Forelimb muscle (tissue), 1 donor: Measurements from ENCODE around the gene DCLK1. TPM values are rescaled to one million over a fixed set of nuclear protein-coding genes. Genes with fewer than 3 reads are reported as not detected.

Experiments used
- DNase-seq: peaks from one replicate; pipeline ENCODE4 v3.0.0-alpha.2; 2013; ENCODE audit warnings: low read depth
- polyA plus RNA-seq: library from polyadenylated mRNA; unstranded; fragments of 120-200 nt; gene quantifications from one replicate; pipeline ENCODE4 v1.2.1, GENCODE V29; 2013; ENCODE audit not compliant: insufficient read length

DCLK1 gene
- polyA plus RNA-seq, 1 donor: 77.3 TPM

GRCh38 chr13:35830850-35831450, 300.2 kb downstream of the DCLK1 start:
- DNase-seq: no peak

- no peak for DNase-seq
Observed at GRCh38 chr13:35826626-35827254, 304.4 kb downstream of the DCLK1 start.

GRCh38 chr13:35824825-35825224, 306.4 kb downstream of the DCLK1 start:
- no peak for DNase-seq

- DNase-seq: no peak
Observed at GRCh38 chr13:35824395-35824794, 306.8 kb downstream of the DCLK1 start.

GRCh38 chr13:35822666-35823065, 308.5 kb downstream of the DCLK1 start:
- no peak for DNase-seq

- peak; percentile 49 for DNase-seq
Observed at GRCh38 chr13:35818633-35819067, 312.5 kb downstream of the DCLK1 start.

GRCh38 chr13:35817642-35818607, 313.3 kb downstream of the DCLK1 start:
- DNase-seq: no peak

GRCh38 chr13:35814605-35815011, 316.6 kb downstream of the DCLK1 start:
- DNase-seq: no peak

GRCh38 chr13:35812736-35813135, 318.4 kb downstream of the DCLK1 start:
- DNase-seq: peak; percentile 46

- DNase-seq: no peak
Observed at GRCh38 chr13:35810321-35810720, 320.9 kb downstream of the DCLK1 start.

- no peak for DNase-seq
Observed at GRCh38 chr13:35808846-35809245, 322.3 kb downstream of the DCLK1 start.

- DNase-seq: no peak
Observed at GRCh38 chr13:35804901-35805300, 326.3 kb downstream of the DCLK1 start.

GRCh38 chr13:35797991-35798390, 333.2 kb downstream of the DCLK1 start:
- DNase-seq: no peak

GRCh38 chr13:35797244-35797643, 333.9 kb downstream of the DCLK1 start:
- no peak for DNase-seq

- no peak for DNase-seq
Observed at GRCh38 chr13:35796623-35797022, 334.6 kb downstream of the DCLK1 start.

- DNase-seq: no peak
Observed at GRCh38 chr13:35794734-35795389, 336.3 kb downstream of the DCLK1 start.

GRCh38 chr13:35793823-35794222, 337.4 kb downstream of the DCLK1 start:
- DNase-seq: no peak

- no peak for DNase-seq
Observed at GRCh38 chr13:35792911-35793310, 338.3 kb downstream of the DCLK1 start.

- DNase-seq: no peak
Observed at GRCh38 chr13:35792021-35792420, 339.2 kb downstream of the DCLK1 start.

- DNase-seq: no peak
Observed at GRCh38 chr13:35791184-35791851, 339.9 kb downstream of the DCLK1 start.
